Spleen (tissue), 7 donors: ENCODE measurements around the gene ZNF184.

ENCODE experiments used
- POLR2A ChIP-seq, 3 donors: fragments of 450-650 bp; IDR thresholded peaks; one replicate each; pipeline ENCODE4 v1.5.1; 2017; ENCODE audit warnings: antibody characterized with exemption in 3 of 3, mild to moderate bottlenecking in 1 of 3
- POLR2AphosphoS5 ChIP-seq, 3 donors: sonication (generic); formaldehyde crosslinking; IDR thresholded peaks; one replicate each; pipeline ENCODE4 v1.5.1; 2017; ENCODE audit warnings: antibody characterized with exemption in 3 of 3
- TF ChIP-seq, protein P1 (sequence below), 11 experiments: fragments of 200-600 bp in 7 of 11; fragments of 450-650 bp in 4 of 11; sonication (generic) in 4 of 11; IDR thresholded peaks in 8 of 11; conservative IDR thresholded peaks in 3 of 11; 1 replicate in 7 of 11; 2 replicates in 4 of 11; pipeline versions ENCODE4 v1.4.0 to v1.8.0; 2016 to 2021; ENCODE audit warnings: antibody characterized with exemption in 11 of 11, inconsistent platforms in 4 of 11, mild to moderate bottlenecking in 1 of 11
- donor health status: DM: no; HTN: no; CAD: no; lungs with moderate emphysema.
- donor health status: DM: no; HTN: no; CAD: no.
- donor health status: DM: no; HTN: no; CAD: no.

DNA sequence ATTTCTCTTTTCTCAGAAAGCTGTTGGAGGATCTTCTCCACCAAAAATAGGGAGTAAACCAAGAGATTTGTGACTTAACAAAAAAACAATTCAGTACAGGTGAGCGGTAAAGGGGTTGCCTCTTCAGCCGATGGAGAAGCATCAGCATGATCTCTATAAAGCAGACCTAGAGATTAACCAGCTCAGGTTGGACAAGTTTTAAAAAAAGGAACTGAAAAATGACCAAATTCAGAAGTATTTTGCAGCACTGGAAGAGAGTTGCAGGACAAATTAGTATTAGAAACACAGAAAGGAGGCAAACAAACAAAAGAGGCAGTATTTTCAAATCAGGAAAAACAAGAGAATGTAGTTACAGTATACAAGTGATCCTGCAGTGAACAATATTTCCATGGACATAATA, 39.6 kb upstream of the ZNF184 start:
- TF ChIP-seq, protein P1, sequence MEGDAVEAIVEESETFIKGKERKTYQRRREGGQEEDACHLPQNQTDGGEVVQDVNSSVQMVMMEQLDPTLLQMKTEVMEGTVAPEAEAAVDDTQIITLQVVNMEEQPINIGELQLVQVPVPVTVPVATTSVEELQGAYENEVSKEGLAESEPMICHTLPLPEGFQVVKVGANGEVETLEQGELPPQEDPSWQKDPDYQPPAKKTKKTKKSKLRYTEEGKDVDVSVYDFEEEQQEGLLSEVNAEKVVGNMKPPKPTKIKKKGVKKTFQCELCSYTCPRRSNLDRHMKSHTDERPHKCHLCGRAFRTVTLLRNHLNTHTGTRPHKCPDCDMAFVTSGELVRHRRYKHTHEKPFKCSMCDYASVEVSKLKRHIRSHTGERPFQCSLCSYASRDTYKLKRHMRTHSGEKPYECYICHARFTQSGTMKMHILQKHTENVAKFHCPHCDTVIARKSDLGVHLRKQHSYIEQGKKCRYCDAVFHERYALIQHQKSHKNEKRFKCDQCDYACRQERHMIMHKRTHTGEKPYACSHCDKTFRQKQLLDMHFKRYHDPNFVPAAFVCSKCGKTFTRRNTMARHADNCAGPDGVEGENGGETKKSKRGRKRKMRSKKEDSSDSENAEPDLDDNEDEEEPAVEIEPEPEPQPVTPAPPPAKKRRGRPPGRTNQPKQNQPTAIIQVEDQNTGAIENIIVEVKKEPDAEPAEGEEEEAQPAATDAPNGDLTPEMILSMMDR (IDR thresholded peaks at IDR 0.05 in 8 of 11, conservative IDR thresholded peaks at IDR 0.05 in 3 of 11), result no peak
- no peak for TF ChIP-seq POLR2AphosphoS5 (IDR thresholded peaks at IDR 0.05)
- TF ChIP-seq POLR2A (IDR thresholded peaks at IDR 0.05), result no peak
